NK-92 (cell line): Measurements from ENCODE around the gene ZNF546.
"Not testable (repeated sequence)": the region's sequence is repeated elsewhere in the genome, so short reads cannot be mapped to it uniquely, and the experiment has no call there.

ENCODE experiments used
- DNase-seq: peaks from one replicate; lab custom pipeline; 2025; ENCODE audit not compliant: unreplicated experiment; lab: John Stamatoyannopoulos, UW

The ZNF546 gene

DNA sequence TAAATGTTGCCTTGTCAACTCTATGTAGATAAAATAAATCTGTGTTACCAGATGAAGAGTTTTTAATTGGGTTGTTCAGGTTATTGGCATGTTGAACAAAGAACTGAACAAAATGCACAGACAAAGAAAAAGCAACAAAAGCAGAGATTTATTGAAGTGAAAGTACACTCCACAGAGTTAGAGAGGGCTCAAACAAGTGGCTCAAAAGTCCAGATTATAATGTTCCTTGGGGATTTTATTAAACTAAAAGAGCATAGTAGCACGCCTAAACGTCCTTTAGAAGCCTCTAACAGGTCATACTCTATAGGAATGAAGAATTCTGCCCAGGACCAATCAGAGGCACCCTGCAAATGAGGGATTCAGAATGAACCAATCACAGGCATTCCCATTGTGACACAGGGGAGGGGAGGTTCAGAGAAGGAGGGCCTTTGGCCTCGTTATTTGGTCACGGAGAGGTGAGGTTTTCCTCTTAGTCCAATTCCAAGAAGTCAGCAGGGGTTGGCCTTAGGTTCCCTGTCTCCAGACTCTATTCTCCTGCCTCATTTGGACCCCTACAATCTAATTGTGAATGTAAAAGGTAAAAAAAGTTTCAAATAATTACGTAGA is 13.1 kb upstream of the ZNF546 start:
- DNase-seq, result no peak

DNA sequence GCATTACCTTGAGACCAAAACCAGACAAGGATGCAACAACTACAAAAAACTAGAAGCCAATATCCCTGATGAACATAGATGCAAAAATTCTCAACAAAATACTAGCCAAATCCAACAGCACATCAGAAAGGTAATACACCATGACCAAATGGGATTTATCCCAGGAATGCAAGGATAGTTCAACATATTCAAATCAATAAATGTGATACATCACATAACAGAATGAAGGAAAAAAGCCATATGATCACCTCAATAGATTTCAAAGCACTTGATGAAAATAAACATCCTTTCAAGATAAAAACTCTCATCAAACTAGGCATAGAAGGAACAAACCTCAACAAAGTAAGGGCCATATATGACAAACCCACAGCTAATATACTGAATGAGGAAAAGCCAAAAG is 10.2 kb upstream of the ZNF546 start:
- DNase-seq, result no peak

DNA sequence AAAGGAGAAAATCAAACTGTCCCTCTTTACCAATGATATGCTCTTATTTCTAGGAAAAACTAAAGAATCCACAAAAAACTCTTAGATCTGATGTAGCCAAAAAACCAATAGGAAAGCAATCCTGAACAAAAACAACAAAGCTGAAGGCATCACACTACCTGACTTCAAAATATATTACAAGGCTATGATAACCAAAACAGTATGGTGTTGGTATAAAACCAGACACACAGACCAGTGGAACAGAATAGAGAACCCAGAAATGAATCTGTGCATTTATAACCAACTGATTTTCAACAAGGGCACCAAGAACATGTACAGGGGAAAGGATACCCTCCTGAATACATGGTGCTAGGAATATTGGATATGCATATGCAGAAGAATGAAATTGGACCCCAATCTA is 9.7 kb upstream of the ZNF546 start:
- no peak for DNase-seq

DNA sequence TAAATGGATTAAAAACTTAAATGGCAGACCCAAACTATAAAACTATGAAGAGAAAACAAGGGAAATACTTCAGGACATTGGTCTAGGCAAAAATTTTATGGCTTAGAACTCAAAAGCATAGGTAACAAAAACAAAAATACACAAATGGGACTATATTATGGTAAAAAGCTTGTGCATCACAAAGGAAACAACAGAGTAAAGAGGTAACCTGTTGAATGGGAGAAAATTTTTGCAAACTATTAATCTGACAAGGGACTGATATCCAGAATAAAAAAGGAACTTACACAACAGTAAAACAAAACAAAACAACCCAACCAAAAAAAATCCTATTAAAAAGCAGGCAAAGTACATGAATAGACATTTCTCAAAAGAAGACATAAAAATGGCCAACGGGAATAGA is 9.3 kb upstream of the ZNF546 start:
- no peak for DNase-seq

DNA sequence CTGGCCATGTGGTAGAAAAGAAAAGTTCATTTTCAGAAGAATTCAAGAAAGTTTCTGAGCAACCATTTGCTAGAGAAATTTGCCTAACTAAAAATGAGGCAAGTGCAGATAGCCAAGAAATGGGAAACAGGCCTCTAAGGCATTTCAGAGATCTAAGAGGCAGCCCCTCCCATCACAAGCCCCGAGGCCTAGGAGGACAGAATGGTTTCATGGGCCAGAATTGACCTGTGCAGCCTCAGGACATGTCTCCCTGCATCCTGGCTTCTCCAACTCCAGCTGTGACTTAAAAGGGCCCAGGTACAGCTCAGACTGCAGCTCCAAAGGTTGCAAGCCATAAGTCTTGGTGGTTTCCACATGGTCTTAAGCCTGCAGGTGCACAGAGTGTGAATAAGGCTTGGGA is 3.3 kb upstream of the ZNF546 start:
- DNase-seq, result no peak

DNA sequence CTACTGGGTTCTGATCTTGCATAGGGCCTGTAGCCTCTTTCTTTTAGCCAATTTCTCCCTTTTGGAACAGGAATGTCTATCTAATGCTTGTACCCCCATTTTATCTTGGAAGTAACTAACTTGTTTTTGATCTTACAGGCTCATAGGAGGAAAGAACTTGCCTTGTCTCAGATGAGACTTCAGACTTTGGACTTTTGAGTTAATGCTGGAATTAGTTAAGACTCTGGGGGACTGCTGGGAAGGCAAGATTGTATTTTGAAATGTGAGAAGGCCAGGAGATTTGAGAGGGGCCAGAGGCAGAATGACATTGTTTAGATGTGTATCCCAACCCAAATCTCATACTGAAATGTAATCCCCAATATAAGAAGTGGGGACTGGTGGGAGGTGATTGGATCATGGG is 2.5 kb upstream of the ZNF546 start:
- DNase-seq, result no peak

DNA sequence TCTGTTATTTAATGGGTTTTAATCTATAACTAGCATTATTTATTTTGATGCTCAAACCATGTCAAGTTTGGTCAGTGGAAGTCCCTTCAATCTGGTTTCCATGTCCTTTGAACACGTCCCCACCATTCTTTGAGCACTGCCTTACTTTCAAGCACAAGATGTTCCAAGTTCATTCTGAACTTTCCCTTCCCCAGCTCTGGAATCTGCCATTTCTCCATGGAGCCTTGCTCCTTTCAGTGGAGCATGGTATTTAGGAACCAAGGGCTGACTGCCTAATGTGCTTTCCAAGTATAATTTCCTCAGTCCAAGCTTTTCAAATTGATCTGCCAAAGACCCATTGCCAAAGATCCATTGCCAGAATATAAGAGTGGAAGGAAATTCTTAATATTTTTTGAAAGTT is 1.1 kb upstream of the ZNF546 start:
- no peak for DNase-seq

DNA sequence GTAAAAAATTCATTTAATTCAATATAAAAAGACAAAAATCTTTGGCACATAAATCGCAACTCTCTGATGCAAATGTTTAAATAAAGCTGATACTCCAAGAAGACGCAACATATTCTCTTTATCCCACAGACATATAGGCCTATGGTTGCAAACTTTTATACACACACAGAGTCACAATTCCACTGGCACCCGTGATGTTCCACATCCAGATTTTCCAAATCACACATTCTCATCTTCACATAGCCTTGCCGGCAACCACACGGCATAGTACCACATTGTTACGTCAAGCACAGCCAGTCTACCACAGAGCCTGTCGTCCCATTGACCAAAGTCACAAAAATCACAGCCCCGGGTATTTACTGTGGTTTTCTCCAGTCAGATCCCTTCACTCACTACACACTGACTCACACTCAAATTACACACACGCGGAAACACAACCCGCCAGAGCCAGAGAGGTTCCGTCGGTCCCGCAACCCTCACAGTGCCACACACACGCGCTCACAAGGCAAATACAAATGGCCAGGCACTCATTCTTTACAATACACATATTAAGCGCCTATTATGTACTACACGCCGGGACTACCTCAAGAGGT is 546 bp upstream of the ZNF546 start:
- DNase-seq, result no peak

DNA sequence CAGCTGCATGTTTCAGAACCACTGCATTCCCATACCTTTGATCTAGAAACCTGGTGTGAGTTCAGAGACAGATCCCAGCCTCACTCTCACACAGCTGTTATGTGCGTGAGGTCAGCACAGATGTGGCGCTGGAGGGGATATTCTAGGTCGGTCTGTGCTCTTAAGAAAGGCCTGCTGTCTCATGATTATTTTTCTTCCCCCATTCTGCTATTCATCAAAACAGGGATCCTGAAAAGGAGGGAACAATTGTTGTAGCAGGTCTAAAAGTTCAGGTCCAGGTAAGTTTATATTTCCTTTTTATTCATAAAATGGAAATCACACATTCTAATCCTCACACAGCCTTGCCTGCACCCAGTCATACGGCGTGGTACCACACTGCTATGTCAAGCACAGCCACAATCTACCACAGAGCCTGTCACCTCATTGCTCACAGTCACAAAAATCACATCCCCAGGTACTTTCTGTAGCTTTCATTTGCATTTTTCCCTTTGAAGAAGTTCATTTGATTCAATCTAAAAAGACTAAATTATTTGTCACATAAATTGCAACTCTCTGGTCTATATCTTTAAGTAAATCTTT is 867 bp downstream of the ZNF546 start:
- no peak for DNase-seq

DNA sequence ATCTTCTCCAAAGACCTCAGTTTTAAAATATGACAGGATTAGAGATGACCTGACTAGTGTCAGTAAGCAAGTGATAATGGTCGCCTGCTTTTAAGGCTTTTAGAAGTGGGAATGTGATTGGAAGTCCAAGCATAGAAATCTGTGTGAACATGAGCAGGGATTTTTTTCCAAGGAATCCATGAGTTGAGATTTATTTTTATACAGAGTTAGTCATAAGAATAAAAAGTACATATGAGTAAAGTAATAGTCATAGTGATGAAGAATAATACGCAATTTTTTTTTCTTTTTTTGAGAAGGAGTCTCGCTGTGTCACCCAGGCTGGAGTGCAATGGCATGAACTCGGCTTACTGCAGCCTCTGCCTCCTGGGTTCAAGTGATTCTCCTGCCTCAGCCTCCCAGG is 1.6 kb downstream of the ZNF546 start:
- no peak for DNase-seq

DNA sequence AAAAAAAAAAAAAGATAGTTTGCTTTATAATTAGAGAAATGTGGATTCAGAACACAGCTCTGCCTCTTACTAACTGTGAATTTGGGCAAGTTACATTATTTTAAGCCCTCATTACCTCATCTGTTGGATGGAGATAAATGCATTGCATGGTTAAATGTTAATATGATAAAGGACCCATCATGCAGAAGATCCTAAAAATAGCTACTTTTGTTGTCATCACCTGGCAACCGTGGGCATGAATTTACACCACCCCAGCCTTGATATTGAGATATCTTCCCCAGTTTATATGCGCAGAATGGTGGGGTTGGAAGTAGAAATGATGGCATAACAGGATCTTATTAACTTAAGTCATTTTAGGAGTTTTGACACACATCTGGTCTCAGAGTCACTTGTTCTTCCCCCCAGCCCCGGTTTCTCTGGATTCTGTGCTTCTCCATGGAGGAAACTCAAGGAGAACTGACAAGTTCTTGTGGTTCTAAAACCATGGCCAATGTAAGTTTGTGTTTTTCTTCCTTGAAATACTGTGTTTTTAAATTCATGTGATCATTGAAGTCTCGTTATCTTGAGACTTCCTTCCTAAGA is 8.9 kb downstream of the ZNF546 start:
- DNase-seq, result no peak

DNA sequence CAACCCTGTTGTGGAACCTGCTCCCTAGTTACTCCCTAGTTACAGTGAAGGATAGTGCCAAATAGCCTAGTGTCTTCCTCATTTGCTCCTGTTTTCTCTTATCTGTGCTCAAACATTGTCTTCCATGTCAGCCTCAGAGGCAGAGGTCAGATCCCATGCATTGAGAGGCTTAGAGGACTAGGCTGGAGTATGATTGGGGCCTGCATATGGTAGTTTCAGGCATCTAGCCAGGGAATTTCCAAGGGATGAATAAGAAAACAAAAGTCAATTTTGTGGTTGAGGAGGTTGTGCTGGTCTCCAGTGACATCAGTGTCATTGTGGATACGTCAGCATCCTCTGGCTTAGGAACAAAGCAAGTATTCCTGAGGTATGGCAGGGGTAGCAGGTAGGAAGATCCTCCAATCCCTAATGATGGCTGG is 9.4 kb downstream of the ZNF546 start:
- DNase-seq, result no peak

DNA sequence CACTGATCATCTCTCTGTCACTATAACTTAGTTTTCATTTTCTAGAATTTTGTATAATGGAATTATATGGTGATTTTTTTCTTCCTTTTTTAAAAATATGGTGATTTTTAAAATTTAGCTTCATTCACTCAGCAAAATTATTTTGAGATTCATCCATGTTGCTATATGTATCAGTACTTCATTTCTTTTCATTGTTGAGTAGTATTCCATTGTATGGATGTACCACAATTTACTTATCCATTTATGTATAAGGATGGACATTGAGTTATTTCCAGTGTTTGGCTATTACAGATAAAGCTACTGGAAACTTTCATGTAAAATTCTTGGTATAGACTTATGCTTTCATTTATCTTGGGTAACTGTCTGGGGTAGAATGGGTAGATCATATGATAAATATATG is 12.8 kb downstream of the ZNF546 start:
- DNase-seq, result no peak

DNA sequence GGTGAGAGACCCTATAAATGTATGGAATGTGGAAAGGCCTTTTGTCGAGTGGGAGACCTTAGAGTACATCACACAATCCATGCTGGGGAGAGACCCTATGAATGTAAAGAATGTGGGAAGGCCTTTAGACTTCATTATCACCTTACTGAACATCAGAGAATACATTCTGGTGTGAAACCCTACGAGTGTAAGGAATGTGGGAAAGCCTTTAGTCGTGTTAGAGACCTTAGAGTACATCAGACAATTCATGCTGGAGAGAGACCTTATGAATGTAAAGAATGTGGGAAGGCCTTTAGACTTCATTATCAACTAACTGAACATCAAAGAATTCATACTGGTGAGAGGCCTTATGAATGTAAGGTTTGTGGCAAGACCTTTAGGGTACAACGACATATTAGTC is 17.1 kb downstream of the ZNF546 start:
- DNase-seq, result no peak

DNA sequence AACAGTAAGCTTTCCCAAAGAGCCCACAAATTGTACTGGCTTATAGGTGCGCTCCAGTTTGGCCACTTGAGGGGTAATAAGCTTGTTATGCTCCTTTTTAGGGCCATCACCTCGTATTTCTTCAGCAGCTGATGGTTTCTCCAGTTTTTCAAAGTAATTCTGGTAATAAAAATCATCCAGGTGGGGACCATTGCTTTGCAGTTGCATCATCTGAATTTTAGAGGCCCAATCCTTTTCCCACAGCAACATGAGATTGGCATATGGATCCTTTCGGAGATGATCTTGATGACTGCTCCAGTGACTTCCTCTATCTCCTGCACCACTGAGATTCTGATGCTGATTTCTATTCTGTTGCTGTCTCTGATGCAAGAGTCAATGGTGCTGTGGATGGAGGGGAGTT is 27.1 kb downstream of the ZNF546 start:
- no peak for DNase-seq

DNA sequence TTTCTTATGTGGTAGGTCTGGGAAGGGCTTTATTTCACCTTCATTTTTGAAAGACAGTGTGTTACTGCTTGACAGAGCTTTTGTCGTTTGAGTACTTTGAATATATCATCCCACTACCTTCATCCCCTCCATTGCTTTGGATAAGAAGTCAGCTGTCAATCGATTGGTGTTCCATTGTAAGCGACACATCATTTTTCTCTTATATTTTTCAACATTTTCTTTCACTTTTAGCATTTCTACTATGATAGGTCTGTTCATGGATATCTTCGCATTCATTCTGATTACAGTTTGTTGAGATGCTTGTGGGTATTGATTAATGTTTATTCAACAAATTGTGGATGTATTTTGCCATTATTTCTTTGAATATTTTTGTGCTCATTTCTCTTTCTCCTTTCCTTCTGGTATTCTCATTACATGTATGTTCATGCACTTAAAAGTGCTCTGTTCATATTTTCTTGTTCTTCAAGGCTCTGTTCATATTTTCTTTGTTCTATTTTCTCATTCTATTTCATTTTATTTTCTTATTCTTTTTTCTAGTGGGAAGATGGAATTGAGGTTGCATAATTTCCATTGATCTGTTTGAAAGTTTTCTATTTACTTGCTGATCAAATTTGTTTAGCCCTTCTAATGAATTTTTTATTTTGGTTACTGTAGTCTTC is 29.2 kb downstream of the ZNF546 start:
- DNase-seq, result no peak

DNA sequence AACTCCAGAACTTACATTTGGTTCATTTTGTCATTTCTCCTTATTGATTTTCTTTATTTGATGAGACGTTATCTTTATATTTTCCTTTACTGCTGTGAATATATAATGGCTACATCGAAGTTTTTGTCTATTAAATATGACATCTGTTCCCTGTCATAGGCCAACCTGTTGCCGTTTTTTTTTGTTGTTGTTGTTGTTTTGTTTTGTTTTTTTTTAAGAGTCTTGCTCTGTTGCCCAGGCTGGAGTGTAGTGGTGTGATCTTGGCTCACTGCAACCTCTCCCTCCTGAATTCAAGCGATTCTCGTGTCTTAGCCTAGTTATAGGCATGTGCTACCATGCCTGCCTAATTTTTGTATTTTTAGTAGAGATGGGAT is 29.7 kb downstream of the ZNF546 start:
- DNase-seq, result no peak

DNA sequence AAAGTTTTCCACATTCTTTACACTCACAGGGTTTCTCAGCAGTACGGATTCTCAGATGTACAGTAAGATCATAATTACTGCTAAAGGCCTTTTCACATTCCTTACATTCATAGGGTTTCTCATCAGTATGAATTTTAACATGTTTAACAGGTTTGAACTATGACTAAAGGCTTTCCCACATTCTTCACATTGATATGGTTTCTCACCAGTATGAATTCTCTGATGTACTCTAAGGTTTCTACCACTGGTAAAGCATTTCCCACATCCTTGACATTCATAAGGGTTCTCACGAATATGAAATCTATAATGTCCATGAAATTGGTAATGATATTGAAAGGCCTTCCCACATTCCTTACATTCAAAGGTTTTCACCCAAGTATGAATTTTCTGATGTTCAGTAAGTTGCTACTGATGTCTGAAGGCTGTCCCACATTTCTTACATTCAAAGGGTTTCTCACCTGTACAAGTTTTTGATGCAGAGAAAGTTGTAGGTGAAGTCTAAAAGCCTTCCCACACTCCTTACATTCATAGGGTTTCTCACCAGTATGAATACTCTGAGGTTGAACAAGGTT is 37.2 kb downstream of the ZNF546 start:
- no peak for DNase-seq

DNA sequence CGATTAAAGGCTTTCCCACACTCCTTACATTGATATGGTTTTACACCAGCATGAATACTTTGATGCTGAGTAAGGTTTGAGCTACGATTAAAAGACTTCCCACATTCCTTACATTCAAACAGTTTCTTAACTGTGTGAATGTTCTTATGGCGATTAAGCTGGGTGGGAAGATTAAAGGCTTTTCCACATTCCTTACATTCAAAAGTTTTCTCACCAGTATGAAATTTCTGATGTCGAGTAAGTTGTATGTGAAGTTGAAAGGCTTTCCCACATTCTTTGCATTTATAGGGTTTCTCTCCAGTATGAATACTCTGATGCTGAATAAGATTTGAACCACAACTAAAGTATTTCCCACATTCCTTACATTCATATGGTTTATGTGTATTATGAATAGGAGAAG is 39.1 kb downstream of the ZNF546 start:
- no peak for DNase-seq

DNA sequence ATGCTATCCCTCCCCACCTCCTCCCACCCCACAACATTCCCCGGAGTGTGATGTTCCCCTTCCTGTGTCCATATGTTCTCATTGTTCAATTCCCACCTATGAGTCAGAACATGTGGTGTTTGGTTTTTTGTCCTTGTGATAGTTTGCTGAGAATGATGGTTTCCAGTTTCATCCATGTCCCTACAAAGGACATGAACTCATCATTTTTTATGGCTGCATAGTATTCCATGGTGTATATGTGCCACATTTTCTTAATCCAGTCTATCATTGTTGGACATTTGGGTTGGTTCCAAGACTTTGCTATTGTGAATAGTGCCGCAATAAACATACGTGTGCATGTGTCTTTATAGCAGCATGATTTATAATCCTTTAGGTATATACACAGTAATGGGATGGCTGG is 41.2 kb downstream of the ZNF546 start:
- DNase-seq, result not testable (repeated sequence)

DNA sequence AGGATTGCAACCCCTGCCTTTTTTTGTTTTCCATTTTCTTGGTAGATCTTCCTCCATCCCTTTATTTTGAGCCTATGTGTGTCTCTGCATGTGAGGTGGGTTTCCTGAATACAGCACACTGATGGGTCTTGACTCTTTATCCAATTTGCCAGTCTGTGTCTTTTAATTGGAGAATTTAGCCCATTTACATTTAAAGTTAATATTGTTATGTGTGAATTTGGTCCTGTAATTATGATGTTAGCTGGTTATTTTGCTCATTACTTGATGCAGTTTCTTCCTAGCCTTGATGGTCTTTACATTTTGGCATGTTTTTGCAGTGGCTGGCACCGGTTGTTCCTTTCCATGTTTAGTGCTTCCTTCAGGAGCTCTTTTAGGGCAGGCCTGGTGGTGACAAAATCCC is 44.9 kb downstream of the ZNF546 start:
- DNase-seq, result not testable (repeated sequence)

DNA sequence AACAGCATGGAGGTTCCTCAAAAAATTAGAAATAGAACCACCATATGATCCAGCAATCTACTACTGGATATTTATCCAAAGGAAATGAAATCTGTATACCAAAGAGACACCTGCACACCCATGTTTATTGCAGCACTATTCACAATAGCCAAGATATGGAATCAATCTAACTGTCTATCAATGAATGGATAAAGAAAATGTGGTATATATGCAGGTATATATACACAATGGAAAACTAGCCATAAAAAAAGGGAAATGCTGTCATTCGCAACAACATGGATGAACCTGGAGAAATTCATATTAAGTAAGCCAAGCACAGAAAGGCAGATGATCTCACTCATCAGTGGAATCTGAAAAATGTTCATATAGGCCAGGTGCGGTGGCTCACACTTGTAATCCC is 56.6 kb downstream of the ZNF546 start:
- no peak for DNase-seq
